MCF 10A (cell line): ENCODE results near the gene CRELD2. TPM values are rescaled to one million over a fixed set of nuclear protein-coding genes. Genes with fewer than 3 reads are reported as not detected.

ENCODE experiments used
- BruUV-seq: library from RNA; stranded (reverse); fragments of 400-500 nt; replicated peaks from 2 replicates; lab custom pipeline; 2021; lab: Mats Ljungman, UMichigan
- CTCF ChIA-PET: fragments of 300-600 bp; sonication (Branson Sonifier 250); formaldehyde crosslinking; extraction: SDS; loops from one replicate; lab custom pipeline; 2021; ENCODE audit warnings: antibody characterized with exemption, inconsistent platforms; lab: Yijun Ruan, JAX
- POLR2A ChIA-PET: fragments of 300-600, 350-650 bp; sonication (Branson Sonifier 250); formaldehyde crosslinking; extraction: SDS; loops from one replicate; lab custom pipeline; 2020; ENCODE audit warnings: antibody characterized with exemption, inconsistent platforms; lab: Yijun Ruan, JAX
- DNase-seq: peaks from one replicate; pipeline ENCODE4 v3.0.0-alpha.2; 2018; ENCODE audit not compliant: unreplicated experiment
- H3K27ac Mint-ChIP-seq: one replicate; pipeline ENCODE4 v1.8.0; 2022; ENCODE audit warnings: mild to moderate bottlenecking, low read depth, mixed read lengths; ENCODE audit not compliant: unreplicated experiment
- H3K27me3 Mint-ChIP-seq: one replicate; pipeline ENCODE4 v1.8.0; 2022; ENCODE audit warnings: mixed read lengths; ENCODE audit not compliant: insufficient read depth, unreplicated experiment
- H3K36me3 Mint-ChIP-seq: one replicate; pipeline ENCODE4 v1.8.0; 2022; ENCODE audit warnings: mild to moderate bottlenecking, moderate library complexity, mixed read lengths; ENCODE audit not compliant: insufficient read depth, unreplicated experiment
- H3K4me1 Mint-ChIP-seq: one replicate; pipeline ENCODE4 v1.8.0; 2022; ENCODE audit warnings: mixed read lengths; ENCODE audit not compliant: insufficient read depth, unreplicated experiment
- H3K4me3 Mint-ChIP-seq: one replicate; pipeline ENCODE4 v1.8.0; 2022; ENCODE audit warnings: mild to moderate bottlenecking, moderate library complexity, mixed read lengths; ENCODE audit not compliant: unreplicated experiment
- H3K9me3 Mint-ChIP-seq: one replicate; pipeline ENCODE4 v1.8.0; 2022; ENCODE audit warnings: mixed read lengths; ENCODE audit not compliant: unreplicated experiment
- intact Hi-C: fragments of 100-400 bp; cut with micrococcal nuclease; formaldehyde crosslinking; loops from 2 replicates; pipeline ENCODE4 v1.14.1; 2022
- total RNA-seq: library from RNA; stranded (reverse); gene quantifications from 2 replicates; pipeline ENCODE4 v1.2.3, GENCODE V29; 2022
- TF ChIP-seq, protein P1 (sequence below): fragments of 200-600 bp; IDR thresholded peaks from one replicate; pipeline ENCODE4 v1.8.0; 2022; ENCODE audit warnings: antibody characterized with exemption, mild to moderate bottlenecking; ENCODE audit not compliant: unreplicated experiment

Gene CRELD2
- total RNA-seq, 1 experiment from 2014 or later, result 70.7 TPM

DNA sequence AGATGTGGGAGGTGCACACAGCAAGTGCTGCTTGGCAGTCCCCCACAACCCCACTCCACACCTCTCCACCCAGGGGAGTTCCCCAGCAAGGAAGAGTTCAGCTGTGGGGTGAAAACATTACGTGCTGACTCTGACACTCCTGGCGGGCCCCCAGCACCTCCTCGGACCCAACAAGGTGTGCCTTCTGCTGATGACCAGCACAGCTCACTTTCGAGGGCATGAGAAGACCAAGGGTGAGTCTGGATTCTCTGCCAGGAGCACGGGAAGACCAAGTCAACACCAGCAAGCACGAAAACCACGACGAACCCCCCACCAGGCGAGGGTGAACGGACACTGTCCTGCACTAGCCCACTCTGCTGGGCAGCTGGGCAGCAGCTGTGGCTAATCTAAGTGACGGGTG is 1.6 kb upstream of the CRELD2 start:
- no TSS peak for BruUV-seq
- TF ChIP-seq, protein P1, sequence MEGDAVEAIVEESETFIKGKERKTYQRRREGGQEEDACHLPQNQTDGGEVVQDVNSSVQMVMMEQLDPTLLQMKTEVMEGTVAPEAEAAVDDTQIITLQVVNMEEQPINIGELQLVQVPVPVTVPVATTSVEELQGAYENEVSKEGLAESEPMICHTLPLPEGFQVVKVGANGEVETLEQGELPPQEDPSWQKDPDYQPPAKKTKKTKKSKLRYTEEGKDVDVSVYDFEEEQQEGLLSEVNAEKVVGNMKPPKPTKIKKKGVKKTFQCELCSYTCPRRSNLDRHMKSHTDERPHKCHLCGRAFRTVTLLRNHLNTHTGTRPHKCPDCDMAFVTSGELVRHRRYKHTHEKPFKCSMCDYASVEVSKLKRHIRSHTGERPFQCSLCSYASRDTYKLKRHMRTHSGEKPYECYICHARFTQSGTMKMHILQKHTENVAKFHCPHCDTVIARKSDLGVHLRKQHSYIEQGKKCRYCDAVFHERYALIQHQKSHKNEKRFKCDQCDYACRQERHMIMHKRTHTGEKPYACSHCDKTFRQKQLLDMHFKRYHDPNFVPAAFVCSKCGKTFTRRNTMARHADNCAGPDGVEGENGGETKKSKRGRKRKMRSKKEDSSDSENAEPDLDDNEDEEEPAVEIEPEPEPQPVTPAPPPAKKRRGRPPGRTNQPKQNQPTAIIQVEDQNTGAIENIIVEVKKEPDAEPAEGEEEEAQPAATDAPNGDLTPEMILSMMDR, result no peak
- CTCF ChIA-PET, result interaction anchor here (0.6 kb wide), 1 partner anchor 17 kb away, joined by 3 read pairs; no protein-coding TSS in a partner anchor
- Mint-ChIP-seq H3K9me3 (no peaks in the 10 kb centered on the region), H3K27ac (no peak overlapping the region), H3K4me3 (peak overlapping the region; percentile 74), H3K36me3 (peaks cover 18% of the 10 kb centered on the region), H3K4me1 (no peaks in the 10 kb centered on the region), H3K27me3 (no peaks in the 10 kb centered on the region)
- no peak for DNase-seq
- intact Hi-C loops, result loop anchor here (10.0 kb wide), 1 partner anchor 62 kb away; the partner anchor contains the start of gene ZBED4
- POLR2A ChIA-PET, result interaction anchor here (0.6 to 2.6 kb wide), 3 partner anchors 44 to 62 kb away, joined by 3 to 8 read pairs (median 4); partner anchors contain the start of gene PIM3

DNA sequence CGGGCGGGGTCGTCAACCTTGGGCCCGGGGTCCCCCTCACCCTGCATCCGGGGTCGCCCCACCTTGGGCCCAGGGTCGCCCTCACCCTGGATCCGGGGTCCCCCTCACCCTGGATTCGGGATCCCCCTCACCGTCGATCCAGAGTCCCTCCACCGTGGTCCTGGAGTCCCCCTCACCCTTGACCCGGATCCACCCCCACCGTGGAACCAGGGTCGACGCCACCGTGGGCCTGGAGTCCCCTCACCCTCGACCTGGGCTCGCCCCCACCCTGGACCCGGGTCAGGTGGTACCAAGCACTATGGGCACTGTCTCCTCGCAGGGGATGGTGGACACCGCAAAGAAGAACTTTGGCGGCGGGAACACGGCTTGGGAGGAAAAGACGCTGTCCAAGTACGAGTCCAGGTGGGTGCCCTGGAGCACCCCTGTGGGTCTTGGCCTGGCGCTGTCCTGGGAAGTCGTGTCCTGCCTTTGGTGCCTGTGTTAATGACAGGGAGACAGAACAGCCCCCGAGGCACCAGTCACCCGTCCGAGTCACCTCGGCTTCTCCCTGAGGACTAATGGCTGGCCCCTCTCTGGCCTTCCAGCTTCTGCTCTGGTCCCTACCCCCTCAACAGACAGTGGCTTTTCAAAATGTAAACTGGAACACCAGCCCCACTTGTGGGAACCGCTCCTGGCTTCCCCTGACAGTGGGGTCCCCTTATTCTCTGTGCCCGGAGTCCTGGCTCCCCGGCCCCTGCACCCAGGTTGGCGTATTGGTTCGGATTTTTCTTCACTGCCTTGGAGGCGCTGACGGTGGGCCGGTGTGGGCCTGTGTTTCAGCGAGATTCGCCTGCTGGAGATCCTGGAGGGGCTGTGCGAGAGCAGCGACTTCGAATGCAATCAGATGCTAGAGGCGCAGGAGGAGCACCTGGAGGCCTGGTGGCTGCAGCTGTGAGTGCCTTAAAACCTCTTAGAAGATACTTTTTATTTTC is 762 bp downstream of the CRELD2 start:
- intact Hi-C loops, result loop anchor here (1.0 to 10.0 kb wide), 2 partner anchors 64 to 152 kb away; partner anchors contain the start of gene ZBED4
- H3K9me3 Mint-ChIP-seq, result no peaks in the 10 kb centered on the region
- TF ChIP-seq, protein P1, result no peak
- ChIA-PET POLR2A (interaction anchor here (0.7 to 2.6 kb wide), 4 partner anchors 8 to 109 kb away, joined by 3 to 8 read pairs (median 4); no protein-coding TSS in a partner anchor), CTCF (interaction anchor here (0.8 to 1.6 kb wide), 2 partner anchors 108 to 111 kb away, joined by 6 to 8 read pairs; no protein-coding TSS in a partner anchor)
- no peaks in the 10 kb centered on the region for H3K4me1 Mint-ChIP-seq
- H3K36me3 Mint-ChIP-seq, result no peaks in the 10 kb centered on the region
- no peak for DNase-seq
- H3K27ac Mint-ChIP-seq, result no peak overlapping the region
- H3K27me3 Mint-ChIP-seq, result no peaks in the 10 kb centered on the region
- BruUV-seq, result no TSS peak
- H3K4me3 Mint-ChIP-seq, result peak overlapping the region; percentile 74

DNA sequence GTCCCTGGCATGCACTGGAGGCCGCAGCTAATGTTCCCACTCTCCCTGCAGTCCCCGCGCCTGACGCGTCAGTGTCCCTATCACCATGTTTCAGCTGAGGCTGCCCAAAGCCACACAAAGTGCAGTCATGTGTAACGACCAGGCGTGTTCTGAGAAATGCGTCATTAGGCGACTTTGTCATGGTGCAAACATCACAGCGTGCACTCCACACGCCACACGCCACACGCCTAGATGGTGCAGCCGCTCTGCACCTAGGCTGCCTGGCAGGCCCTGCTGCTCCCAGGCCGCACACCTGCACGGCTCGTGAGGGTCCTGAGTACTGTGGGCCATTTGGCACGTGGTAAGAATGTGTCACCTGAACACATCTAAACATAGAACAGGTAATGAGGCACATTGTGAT is 2.4 kb downstream of the CRELD2 start:
- H3K27ac Mint-ChIP-seq, result no peak overlapping the region
- CTCF ChIA-PET, result interaction anchor here (0.6 to 1.6 kb wide), 3 partner anchors 32 to 109 kb away, joined by 3 to 6 read pairs (median 5); no protein-coding TSS in a partner anchor

More for the DNA sequence above, 2.4 kb downstream of the CRELD2 start:
- no peak overlapping the region for H3K4me3 Mint-ChIP-seq
- no TSS peak for BruUV-seq
- intact Hi-C loops, result no loop called here
- DNase-seq, result no peak
- H3K4me1 Mint-ChIP-seq, result no peaks in the 10 kb centered on the region
- POLR2A ChIA-PET, result no interaction called here
- H3K9me3 Mint-ChIP-seq, result no peaks in the 10 kb centered on the region
- TF ChIP-seq, protein P1, result no peak
- peaks cover 13% of the 10 kb centered on the region for H3K36me3 Mint-ChIP-seq
- H3K27me3 Mint-ChIP-seq, result no peaks in the 10 kb centered on the region
